Measurements from ENCODE around the gene DEUP1.
"Not testable (repeated sequence)": the region's sequence is repeated elsewhere in the genome, so short reads cannot be mapped to it uniquely, and the experiment has no call there.

DEUP1 gene

GRCh38 chr11:93361435-93361834 is 30.9 kb downstream of the DEUP1 start:
- DNase-seq = no peak

GRCh38 chr11:93368022-93368421 is 37.5 kb downstream of the DEUP1 start:
- DNase-seq = no peak

GRCh38 chr11:93370260-93370659 is 39.7 kb downstream of the DEUP1 start:
- DNase-seq = no peak

GRCh38 chr11:93389737-93390136 is 59.2 kb downstream of the DEUP1 start:
- no peak for DNase-seq

- DNase-seq = no peak
Measured at GRCh38 chr11:93392867-93393266, 62.3 kb downstream of the DEUP1 start.

GRCh38 chr11:93393386-93393785 is 62.8 kb downstream of the DEUP1 start:
- no peak for DNase-seq

- no peak for DNase-seq
Measured at GRCh38 chr11:93394488-93394887, 63.9 kb downstream of the DEUP1 start.

- DNase-seq = no peak
Measured at GRCh38 chr11:93396316-93396715, 65.8 kb downstream of the DEUP1 start.

- DNase-seq = no peak
Measured at GRCh38 chr11:93403930-93404329, 73.4 kb downstream of the DEUP1 start.

GRCh38 chr11:93407777-93408401 is 77.3 kb downstream of the DEUP1 start:
- DNase-seq = no peak

GRCh38 chr11:93410441-93410840 is 79.9 kb downstream of the DEUP1 start:
- DNase-seq = no peak

- DNase-seq = no peak
Measured at GRCh38 chr11:93411705-93412104, 81.2 kb downstream of the DEUP1 start.

- no peak for DNase-seq
Measured at GRCh38 chr11:93432247-93432646, 101.7 kb downstream of the DEUP1 start.

GRCh38 chr11:93443232-93443631 is 112.7 kb downstream of the DEUP1 start:
- not testable (repeated sequence) for DNase-seq

GRCh38 chr11:93444617-93445073 is 114.1 kb downstream of the DEUP1 start:
- DNase-seq = peak; percentile 16

GRCh38 chr11:93458286-93458685 is 127.7 kb downstream of the DEUP1 start:
- no peak for DNase-seq

GRCh38 chr11:93463666-93464065 is 133.1 kb downstream of the DEUP1 start:
- DNase-seq = not testable (repeated sequence)

GRCh38 chr11:93464927-93465540 is 134.5 kb downstream of the DEUP1 start:
- DNase-seq = no peak

- no peak for DNase-seq
Measured at GRCh38 chr11:93467054-93467453, 136.5 kb downstream of the DEUP1 start.

- DNase-seq = no peak
Measured at GRCh38 chr11:93468290-93468689, 137.7 kb downstream of the DEUP1 start.

- no peak for DNase-seq
Measured at GRCh38 chr11:93474123-93474522, 143.6 kb downstream of the DEUP1 start.

GRCh38 chr11:93476796-93477195 is 146.3 kb downstream of the DEUP1 start:
- DNase-seq = no peak

GRCh38 chr11:93477684-93478234 is 147.2 kb downstream of the DEUP1 start:
- no peak for DNase-seq

- DNase-seq = no peak
Measured at GRCh38 chr11:93478841-93479240, 148.3 kb downstream of the DEUP1 start.

- no peak for DNase-seq
Measured at GRCh38 chr11:93480256-93480655, 149.7 kb downstream of the DEUP1 start.

All from CD4-positive, alpha-beta T cell treated with Interleukin-21 for 1 hour (primary cell).